ENCODE measurements around the gene RGL1.

DNA sequence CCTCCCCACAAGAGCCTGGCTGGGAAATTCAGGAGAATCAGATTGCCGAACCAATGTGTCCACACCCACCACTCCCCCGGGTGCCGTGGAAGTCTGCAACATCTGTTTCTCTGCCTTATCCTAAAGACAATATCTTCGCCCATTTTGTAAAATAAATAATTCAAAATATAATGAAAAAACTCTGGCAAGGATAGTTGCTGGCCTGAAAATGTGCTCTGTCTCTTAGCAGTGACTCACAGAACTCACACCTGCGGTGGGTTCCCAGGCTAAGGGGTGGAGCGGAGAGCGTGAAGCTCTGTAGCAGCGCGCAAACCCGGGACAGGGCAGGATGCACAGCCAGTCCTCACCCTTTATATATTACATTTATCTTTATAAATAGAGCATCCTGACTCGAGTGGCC, 132.7 kb downstream of the RGL1 start:
- TF ChIP-seq, protein P1, sequence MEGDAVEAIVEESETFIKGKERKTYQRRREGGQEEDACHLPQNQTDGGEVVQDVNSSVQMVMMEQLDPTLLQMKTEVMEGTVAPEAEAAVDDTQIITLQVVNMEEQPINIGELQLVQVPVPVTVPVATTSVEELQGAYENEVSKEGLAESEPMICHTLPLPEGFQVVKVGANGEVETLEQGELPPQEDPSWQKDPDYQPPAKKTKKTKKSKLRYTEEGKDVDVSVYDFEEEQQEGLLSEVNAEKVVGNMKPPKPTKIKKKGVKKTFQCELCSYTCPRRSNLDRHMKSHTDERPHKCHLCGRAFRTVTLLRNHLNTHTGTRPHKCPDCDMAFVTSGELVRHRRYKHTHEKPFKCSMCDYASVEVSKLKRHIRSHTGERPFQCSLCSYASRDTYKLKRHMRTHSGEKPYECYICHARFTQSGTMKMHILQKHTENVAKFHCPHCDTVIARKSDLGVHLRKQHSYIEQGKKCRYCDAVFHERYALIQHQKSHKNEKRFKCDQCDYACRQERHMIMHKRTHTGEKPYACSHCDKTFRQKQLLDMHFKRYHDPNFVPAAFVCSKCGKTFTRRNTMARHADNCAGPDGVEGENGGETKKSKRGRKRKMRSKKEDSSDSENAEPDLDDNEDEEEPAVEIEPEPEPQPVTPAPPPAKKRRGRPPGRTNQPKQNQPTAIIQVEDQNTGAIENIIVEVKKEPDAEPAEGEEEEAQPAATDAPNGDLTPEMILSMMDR (conservative IDR thresholded peaks at IDR 0.05 in 1 of 2, IDR thresholded peaks at IDR 0.05 in 1 of 2; ENCODE audit: low read depth in 1 of 2, low read length in 2 of 2) = no peak
- TF ChIP-seq EZH2 (IDR thresholded peaks at IDR 0.05; ENCODE audit: low read length, missing control alignments) = no peak
